Osteoblast (primary cell): ENCODE data around the gene LGMN. TPM values are rescaled to one million over a fixed set of nuclear protein-coding genes. Genes with fewer than 3 reads are reported as not detected.

Source experiments
- DNase-seq: peaks from one replicate; pipeline ENCODE4 v3.0.0; 2011; ENCODE audit warnings: low spot score, mixed read lengths; ENCODE audit not compliant: insufficient read length; ENCODE audit errors: missing footprints
- H2AFZ ChIP-seq: 2 replicates; pipeline ENCODE4 v1.6.0; 2011; ENCODE audit warnings: mild to moderate bottlenecking, low read length
- H3K27ac ChIP-seq: 2 replicates; pipeline ENCODE4 v1.5.1; 2011; ENCODE audit warnings: mild to moderate bottlenecking, low read depth, low read length, moderate library complexity
- H3K27me3 ChIP-seq: 2 replicates; pipeline ENCODE4 v1.6.0; 2012; ENCODE audit warnings: mild to moderate bottlenecking, control low read depth, inconsistent platforms, low read length, moderate library complexity; ENCODE audit not compliant: insufficient read depth
- H3K36me3 ChIP-seq: 2 replicates; pipeline ENCODE4 v1.5.1; 2011; ENCODE audit warnings: mild to moderate bottlenecking, low read length, control low read depth, moderate library complexity; ENCODE audit not compliant: insufficient read depth
- H3K4me1 ChIP-seq: 2 replicates; pipeline ENCODE4 v1.5.1; 2011; ENCODE audit warnings: mild to moderate bottlenecking, low read length, control low read depth, moderate library complexity; ENCODE audit not compliant: insufficient read depth
- H3K4me2 ChIP-seq: 2 replicates; pipeline ENCODE4 v1.6.0; 2011; ENCODE audit warnings: mild to moderate bottlenecking, low read length; ENCODE audit not compliant: insufficient read depth
- H3K4me3 ChIP-seq: fragments of 200-600 bp; sonication (generic); 3 replicates; pipeline ENCODE4 v1.5.1; 2012; ENCODE audit warnings: mild to moderate bottlenecking, low read length, inconsistent platforms; ENCODE audit not compliant: insufficient read depth
- H3K79me2 ChIP-seq: 2 replicates; pipeline ENCODE4 v1.6.0; 2012; ENCODE audit warnings: mild to moderate bottlenecking, low read length, control low read depth, inconsistent platforms; ENCODE audit not compliant: insufficient read depth
- H3K9me3 ChIP-seq: 2 replicates; pipeline ENCODE4 v1.5.1; 2011; ENCODE audit warnings: low read depth, low read length, control low read depth
- H4K20me1 ChIP-seq: 2 replicates; pipeline ENCODE4 v1.6.0; 2012; ENCODE audit warnings: mild to moderate bottlenecking, low read length, control low read depth; ENCODE audit not compliant: insufficient read depth
- CTCF ChIP-seq: IDR thresholded peaks from 2 replicates; pipeline ENCODE4 v1.5.1; 2011; ENCODE audit warnings: mild to moderate bottlenecking, low read depth, low read length, moderate library complexity; ENCODE audit errors: extremely low read depth
- total RNA-seq: library from RNA; depleted of rRNA; stranded (reverse); fragments of >200 nt; gene quantifications from 2 replicates; pipeline ENCODE4 v1.2.3, GENCODE V29; 2012

Gene LGMN
- total RNA-seq, 1 donor = 89.4 TPM

GRCh38 chr14:92759679-92760523 lies 11.5 kb upstream of the LGMN start:
- Histone ChIP-seq H3K27ac (no peak overlapping the region), H4K20me1 (no peaks in the 10 kb centered on the region), H2AFZ (no peak overlapping the region), H3K27me3 (peaks cover 4% of the 10 kb centered on the region), H3K36me3 (no peaks in the 10 kb centered on the region), H3K9me3 (no peaks in the 10 kb centered on the region), H3K79me2 (no peaks in the 10 kb centered on the region), H3K4me3 (no peak overlapping the region), H3K4me1 (no peaks in the 10 kb centered on the region), H3K4me2 (no peak overlapping the region)
- DNase-seq = no peak
- no peak for TF ChIP-seq CTCF

GRCh38 chr14:92759300-92759678 lies 10.9 kb upstream of the LGMN start:
- Histone ChIP-seq H3K79me2 (no peaks in the 10 kb centered on the region), H3K27ac (no peak overlapping the region), H2AFZ (no peak overlapping the region), H3K4me2 (no peak overlapping the region), H3K4me3 (no peak overlapping the region), H3K36me3 (no peaks in the 10 kb centered on the region), H3K9me3 (no peaks in the 10 kb centered on the region), H3K27me3 (peaks cover 4% of the 10 kb centered on the region), H4K20me1 (no peaks in the 10 kb centered on the region), H3K4me1 (no peaks in the 10 kb centered on the region)
- no peak for DNase-seq
- TF ChIP-seq CTCF = no peak

GRCh38 chr14:92756446-92756845 lies 8.0 kb upstream of the LGMN start:
- TF ChIP-seq CTCF = no peak
- Histone ChIP-seq H3K27ac (no peak overlapping the region), H3K4me1 (no peaks in the 10 kb centered on the region), H3K4me3 (no peak overlapping the region), H3K36me3 (no peaks in the 10 kb centered on the region), H3K27me3 (peaks cover 13% of the 10 kb centered on the region), H4K20me1 (no peaks in the 10 kb centered on the region), H2AFZ (no peak overlapping the region), H3K4me2 (no peak overlapping the region), H3K9me3 (no peaks in the 10 kb centered on the region), H3K79me2 (no peaks in the 10 kb centered on the region)
- DNase-seq = no peak

- no peak for TF ChIP-seq CTCF
- H2AFZ ChIP-seq = peak overlapping the region; percentile 35
- H3K36me3 ChIP-seq = no peaks in the 10 kb centered on the region
- H3K27ac ChIP-seq = no peak overlapping the region
- H3K9me3 ChIP-seq = no peaks in the 10 kb centered on the region
- H3K4me2 ChIP-seq = no peak overlapping the region
- no peaks in the 10 kb centered on the region for H3K79me2 ChIP-seq
- DNase-seq = no peak
- no peaks in the 10 kb centered on the region for H4K20me1 ChIP-seq
- H3K4me1 ChIP-seq = no peaks in the 10 kb centered on the region
- no peak overlapping the region for H3K4me3 ChIP-seq
- peaks cover 13% of the 10 kb centered on the region for H3K27me3 ChIP-seq
These were observed 7.1 kb upstream of the LGMN start for GRCh38 chr14:92755495-92755894.
